ENCODE results near the gene CTIF.

- TF ChIP-seq CTCF (IDR thresholded peaks at IDR 0.05) = no peak
- TF ChIP-seq POLR2AphosphoS5 (IDR thresholded peaks at IDR 0.05; ENCODE audit: low read depth, low read length) = no peak
- TF ChIP-seq REST (IDR thresholded peaks at IDR 0.05; ENCODE audit: insufficient read depth in 1 of 2, low read depth in 2 of 2, low read length in 1 of 2) = no peak
These were observed 265.4 kb downstream of the CTIF start for GRCh38 chr18:48803951-48804855.
